Loucy (cell line): ENCODE measurements around the gene USH1C.

Source experiments
- CTCF ChIP-seq: fragments of 200-600 bp; sonication (generic); conservative IDR thresholded peaks from 2 replicates; pipeline ENCODE4 v1.5.1; 2014; ENCODE audit warnings: mild to moderate bottlenecking, antibody characterized with exemption, low read length
- EZH2phosphoT487 ChIP-seq: fragments of 200-600 bp; IDR thresholded peaks from 2 replicates; pipeline ENCODE4 v1.6.1; 2018; ENCODE audit warnings: antibody characterized with exemption, mild to moderate bottlenecking, moderate library complexity, borderline replicate concordance

GRCh38 chr11:17496406-17496805 is 47.8 kb downstream of the USH1C start:
- no peak for TF ChIP-seq CTCF
- TF ChIP-seq EZH2phosphoT487, result no peak
